BLaER1 treated with 17β-estradiol and CSF1 and Interleukin-3, amounts not matched to agents 10 nM and 100 nM (cell line): ENCODE measurements around the gene ULK2.

Source experiments
- H3K27ac ChIP-seq, 11 experiments: shearing (Covaris generic); formaldehyde crosslinking; 2 replicates each; pipeline ENCODE4 v1.8.1; 2022
- H3K27me3 ChIP-seq, 11 experiments: shearing (Covaris generic); formaldehyde crosslinking; 2 replicates each; pipeline ENCODE4 v1.8.1; 2022
- H3K36me3 ChIP-seq, 11 experiments: shearing (Covaris generic); formaldehyde crosslinking; 2 replicates each; pipeline ENCODE4 v1.8.1; 2022
- H3K4me1 ChIP-seq, 10 experiments: shearing (Covaris generic); formaldehyde crosslinking; 2 replicates each; pipeline ENCODE4 v1.8.1; 2022
- H3K4me2 ChIP-seq, 11 experiments: shearing (Covaris generic); formaldehyde crosslinking; 2 replicates each; pipeline ENCODE4 v1.8.1; 2022
- H3K4me3 ChIP-seq, 10 experiments: shearing (Covaris generic); formaldehyde crosslinking; 2 replicates each; pipeline ENCODE4 v1.8.1; 2022
- H3K9ac ChIP-seq, 11 experiments: shearing (Covaris generic); formaldehyde crosslinking; 2 replicates each; pipeline ENCODE4 v1.8.1; 2022
- H3K9me3 ChIP-seq, 11 experiments: shearing (Covaris generic); formaldehyde crosslinking; replicated peaks in 1 of 11; 2 replicates each; pipeline ENCODE4 v1.8.1; 2022
- H4K20me1 ChIP-seq, 11 experiments: shearing (Covaris generic); formaldehyde crosslinking; 2 replicates each; pipeline ENCODE4 v1.8.1; 2022
- Cebpa-rat ChIP-seq, 11 experiments: shearing (Covaris generic); IDR thresholded peaks; 2 replicates each; pipeline ENCODE4 v1.8.1; 2022

ULK2 gene

GRCh38 chr17:19781488-19782458 lies 86.0 kb downstream of the ULK2 start:
- peaks cover 5 to 88% (median 23%) of the 10 kb centered on the region in 11 experiments; a peak in 18 of 22 replicates for H3K36me3 ChIP-seq
- no peaks in the 10 kb centered on the region for H3K9me3 ChIP-seq
- no peak overlapping the region for H3K4me2 ChIP-seq
- H4K20me1 ChIP-seq, result no peaks in the 10 kb centered on the region
- H3K9ac ChIP-seq, result no peak overlapping the region
- no peak for TF ChIP-seq Cebpa-rat (IDR thresholded peaks at IDR 0.05)
- H3K4me3 ChIP-seq, result no peak overlapping the region
- H3K27me3 ChIP-seq, result no peaks in the 10 kb centered on the region
- H3K4me1 ChIP-seq, result no peaks in the 10 kb centered on the region
- H3K27ac ChIP-seq, result no peak overlapping the region

DNA sequence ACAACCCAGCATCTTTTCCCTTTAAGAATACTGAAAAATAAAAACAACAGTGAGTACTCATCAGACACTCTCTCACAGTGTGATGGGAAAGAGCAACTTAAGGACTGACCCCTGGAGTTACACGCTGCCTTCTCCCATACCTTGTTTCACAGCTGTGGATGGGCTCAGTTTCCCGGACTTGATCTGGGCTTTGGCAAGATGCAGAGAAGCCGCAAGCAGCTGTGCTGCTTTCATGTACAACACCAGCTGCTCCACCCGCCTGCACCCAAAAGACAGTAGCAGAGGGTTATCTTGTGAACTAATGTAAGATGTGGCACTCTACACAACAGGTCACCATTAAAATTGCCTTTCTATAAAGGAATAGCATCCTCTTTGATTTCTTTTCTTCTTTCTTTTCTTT lies 86.9 kb downstream of the ULK2 start:
- Histone ChIP-seq H3K27ac (no peak overlapping the region), H3K36me3 (peaks cover 10 to 95% (median 32%) of the 10 kb centered on the region in 11 experiments; a peak in 19 of 22 replicates), H3K4me3 (no peak overlapping the region), H3K4me2 (no peak overlapping the region), H3K9ac (no peak overlapping the region), H3K9me3 (no peaks in the 10 kb centered on the region), H3K4me1 (no peaks in the 10 kb centered on the region), H3K27me3 (no peaks in the 10 kb centered on the region), H4K20me1 (no peaks in the 10 kb centered on the region)
- TF ChIP-seq Cebpa-rat (IDR thresholded peaks at IDR 0.05), result no peak

GRCh38 chr17:19773534-19773933 lies 94.2 kb downstream of the ULK2 start:
- no peaks in the 10 kb centered on the region for H4K20me1 ChIP-seq
- no peak overlapping the region for H3K4me3 ChIP-seq
- H3K9me3 ChIP-seq, result no peaks in the 10 kb centered on the region
- no peak overlapping the region for H3K27ac ChIP-seq
- no peaks in the 10 kb centered on the region for H3K27me3 ChIP-seq
- H3K4me2 ChIP-seq, result no peak overlapping the region
- H3K4me1 ChIP-seq, result peaks cover 0 to under 1% (median 0%) of the 10 kb centered on the region in 10 experiments; a peak in 1 of 20 replicates
- peaks cover 11 to 64% (median 24%) of the 10 kb centered on the region in 11 experiments; a peak in 18 of 22 replicates for H3K36me3 ChIP-seq
- no peak for TF ChIP-seq Cebpa-rat (IDR thresholded peaks at IDR 0.05)
- H3K9ac ChIP-seq, result no peak overlapping the region

DNA sequence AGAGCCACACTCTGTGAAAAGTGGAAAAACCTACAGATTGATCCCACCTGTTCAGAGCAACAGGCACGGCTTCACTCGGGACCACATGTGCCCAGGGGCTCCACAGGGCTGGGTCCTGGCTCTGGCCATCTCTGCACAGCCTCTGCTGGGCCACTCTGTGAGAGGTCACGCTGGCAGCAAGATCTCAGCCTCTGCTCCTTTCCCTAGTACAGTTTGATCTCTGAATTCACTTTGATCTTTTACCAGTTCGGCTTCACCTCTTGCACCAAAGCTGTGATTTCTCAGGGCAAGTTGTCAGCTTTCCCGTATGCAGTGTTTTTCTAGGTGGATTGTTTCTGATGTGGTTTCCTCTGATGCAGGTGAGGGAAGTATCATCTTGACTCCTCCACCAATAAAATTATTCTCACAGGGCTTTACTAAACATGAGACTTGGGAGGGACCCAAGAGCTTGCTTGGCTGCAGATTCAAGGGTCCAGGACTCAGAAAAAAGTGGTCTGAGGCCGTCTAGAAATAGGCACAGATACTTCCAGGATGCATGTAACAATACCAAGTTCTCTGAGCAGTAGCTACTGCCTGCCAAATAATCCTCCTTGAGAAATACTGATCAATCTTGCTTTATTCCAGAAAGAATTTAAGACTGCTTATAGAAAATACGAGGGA lies 95.6 kb downstream of the ULK2 start:
- TF ChIP-seq Cebpa-rat (IDR thresholded peaks at IDR 0.05), result no peak
- Histone ChIP-seq H3K36me3 (peaks cover 6 to 50% (median 15%) of the 10 kb centered on the region in 11 experiments; a peak in 17 of 22 replicates), H3K27me3 (no peaks in the 10 kb centered on the region), H3K4me3 (no peak overlapping the region), H3K4me1 (peaks cover 0 to 4% (median 0%) of the 10 kb centered on the region in 10 experiments; a peak in 1 of 20 replicates), H3K27ac (no peak overlapping the region), H3K9me3 (no peaks in the 10 kb centered on the region), H3K9ac (no peak overlapping the region), H3K4me2 (no peak overlapping the region), H4K20me1 (no peaks in the 10 kb centered on the region)

- Histone ChIP-seq H4K20me1 (no peaks in the 10 kb centered on the region; a peak in 1 of 22 replicates), H3K27ac (no peak overlapping the region), H3K4me2 (no peak overlapping the region), H3K4me1 (peaks cover 0 to 4% (median 0%) of the 10 kb centered on the region in 10 experiments; a peak in 1 of 20 replicates), H3K9ac (no peak overlapping the region), H3K4me3 (no peak overlapping the region), H3K36me3 (peaks cover 0 to 40% (median 5%) of the 10 kb centered on the region in 11 experiments; a peak in 14 of 22 replicates), H3K27me3 (no peaks in the 10 kb centered on the region), H3K9me3 (no peaks in the 10 kb centered on the region)
- TF ChIP-seq Cebpa-rat (IDR thresholded peaks at IDR 0.05), result no peak
Measured at GRCh38 chr17:19770985-19771735, 96.6 kb downstream of the ULK2 start.

DNA sequence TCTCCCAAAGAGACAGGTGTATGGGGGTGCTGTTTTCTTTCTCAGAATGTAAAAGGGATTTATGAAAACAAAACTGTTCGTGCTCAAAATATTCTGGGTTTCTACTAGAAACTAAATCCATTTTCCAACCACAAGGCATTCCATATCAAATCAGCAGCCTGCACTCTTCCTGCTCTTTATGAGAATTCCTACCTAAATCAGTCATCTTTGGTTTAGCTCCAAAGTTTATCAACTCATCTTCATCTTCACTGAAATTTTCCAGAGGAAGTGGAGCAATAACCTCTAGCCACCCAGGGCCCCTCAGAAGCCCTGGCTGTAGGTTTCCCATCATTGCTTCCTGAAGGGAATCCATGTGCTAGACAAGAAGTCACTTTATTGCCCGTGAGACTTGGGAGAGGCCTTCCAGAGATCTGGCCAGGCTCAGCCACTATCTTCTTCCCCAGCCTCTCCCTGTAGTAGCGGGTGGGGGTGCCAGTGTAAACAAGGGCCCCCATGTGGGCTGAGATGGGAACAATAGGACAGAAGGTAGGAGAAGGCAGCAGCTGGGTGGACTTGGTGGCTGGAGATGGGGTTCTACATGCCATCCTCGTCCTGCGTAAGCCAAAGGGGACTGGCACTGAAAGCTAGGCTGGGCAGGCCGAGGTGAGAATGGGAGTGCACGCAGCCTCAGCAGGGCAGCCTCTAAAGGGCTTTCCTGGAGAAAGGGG lies 97.6 kb downstream of the ULK2 start:
- H3K9ac ChIP-seq, result no peak overlapping the region
- H3K4me2 ChIP-seq, result no peak overlapping the region
- H3K27ac ChIP-seq, result no peak overlapping the region
- TF ChIP-seq Cebpa-rat (IDR thresholded peaks at IDR 0.05), result no peak
- no peak overlapping the region for H3K4me3 ChIP-seq
- H3K27me3 ChIP-seq, result no peaks in the 10 kb centered on the region
- H3K4me1 ChIP-seq, result peaks cover 0 to 4% (median 0%) of the 10 kb centered on the region in 10 experiments; a peak in 1 of 20 replicates
- no peaks in the 10 kb centered on the region; a peak in 1 of 22 replicates for H4K20me1 ChIP-seq
- peaks cover 0 to 30% (median 0%) of the 10 kb centered on the region in 11 experiments; a peak in 6 of 22 replicates for H3K36me3 ChIP-seq
- no peaks in the 10 kb centered on the region for H3K9me3 ChIP-seq

GRCh38 chr17:19768046-19768782 lies 99.5 kb downstream of the ULK2 start:
- no peaks in the 10 kb centered on the region for H3K27me3 ChIP-seq
- no peaks in the 10 kb centered on the region for H3K9me3 ChIP-seq
- H3K4me2 ChIP-seq, result no peak overlapping the region
- TF ChIP-seq Cebpa-rat (IDR thresholded peaks at IDR 0.05), result no peak
- no peak overlapping the region for H3K27ac ChIP-seq
- H3K4me3 ChIP-seq, result no peak overlapping the region
- H3K4me1 ChIP-seq, result peaks cover 0 to 4% (median 0%) of the 10 kb centered on the region in 10 experiments; a peak in 1 of 20 replicates
- H4K20me1 ChIP-seq, result no peaks in the 10 kb centered on the region; a peak in 1 of 22 replicates
- H3K36me3 ChIP-seq, result peaks cover 0 to 12% (median 0%) of the 10 kb centered on the region in 11 experiments; a peak in 4 of 22 replicates
- no peak overlapping the region for H3K9ac ChIP-seq
